ENCODE results near the gene AFAP1L1.
"Not testable (repeated sequence)": the region's sequence is repeated elsewhere in the genome, so short reads cannot be mapped to it uniquely, and the experiment has no call there.

Gene AFAP1L1

GRCh38 chr5:149374303-149374702, 102.6 kb downstream of the AFAP1L1 start:
- no peak for DNase-seq (ENCODE audit: low spot score)

GRCh38 chr5:149374801-149375200, 103.1 kb downstream of the AFAP1L1 start:
- DNase-seq (ENCODE audit: low spot score): no peak

DNA sequence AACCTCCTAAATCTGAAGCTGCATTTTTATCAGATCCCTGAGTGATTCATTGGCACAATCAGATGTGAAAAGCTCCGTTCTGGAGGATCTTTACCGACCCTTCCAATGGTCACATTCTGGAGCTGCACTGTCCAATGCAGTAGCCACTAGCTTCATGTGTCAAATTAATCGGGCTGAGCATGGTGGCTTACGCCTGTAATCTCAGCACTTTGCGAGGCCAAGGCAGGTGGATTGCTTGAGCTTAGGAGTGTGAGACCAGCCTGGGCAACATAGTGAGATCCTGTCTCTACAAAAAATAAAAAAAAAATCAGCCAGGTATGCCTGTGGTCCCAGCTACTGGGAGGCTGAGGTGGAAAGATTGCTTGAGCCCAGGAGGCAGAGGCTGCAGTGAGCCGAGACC, 103.8 kb downstream of the AFAP1L1 start:
- no peak for DNase-seq (ENCODE audit: low spot score)

DNA sequence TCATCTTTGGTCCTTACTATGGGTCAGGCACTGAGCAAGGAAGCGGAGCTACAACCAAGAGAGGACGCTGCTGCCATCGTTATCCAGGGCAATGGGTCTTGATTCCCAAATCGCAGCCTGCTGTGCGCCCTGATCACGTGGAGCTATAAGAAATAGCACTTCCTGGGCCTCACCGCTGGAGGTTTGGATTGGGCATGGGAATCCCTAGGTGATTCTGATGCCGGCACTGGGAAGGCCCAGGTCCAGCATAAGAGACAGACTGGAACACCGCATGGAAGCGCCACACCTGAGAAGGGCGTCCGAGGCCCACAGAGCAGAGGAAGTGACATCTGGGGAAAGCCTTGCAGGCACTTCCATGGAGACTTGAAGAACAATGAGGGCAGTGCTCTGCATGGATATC, 104.4 kb downstream of the AFAP1L1 start:
- no peak for DNase-seq (ENCODE audit: low spot score)

- DNase-seq (ENCODE audit: low spot score): no peak
These were observed 105.2 kb downstream of the AFAP1L1 start for GRCh38 chr5:149376711-149377447.

- DNase-seq (ENCODE audit: low spot score): no peak
These were observed 106.7 kb downstream of the AFAP1L1 start for GRCh38 chr5:149378241-149378820.

DNA sequence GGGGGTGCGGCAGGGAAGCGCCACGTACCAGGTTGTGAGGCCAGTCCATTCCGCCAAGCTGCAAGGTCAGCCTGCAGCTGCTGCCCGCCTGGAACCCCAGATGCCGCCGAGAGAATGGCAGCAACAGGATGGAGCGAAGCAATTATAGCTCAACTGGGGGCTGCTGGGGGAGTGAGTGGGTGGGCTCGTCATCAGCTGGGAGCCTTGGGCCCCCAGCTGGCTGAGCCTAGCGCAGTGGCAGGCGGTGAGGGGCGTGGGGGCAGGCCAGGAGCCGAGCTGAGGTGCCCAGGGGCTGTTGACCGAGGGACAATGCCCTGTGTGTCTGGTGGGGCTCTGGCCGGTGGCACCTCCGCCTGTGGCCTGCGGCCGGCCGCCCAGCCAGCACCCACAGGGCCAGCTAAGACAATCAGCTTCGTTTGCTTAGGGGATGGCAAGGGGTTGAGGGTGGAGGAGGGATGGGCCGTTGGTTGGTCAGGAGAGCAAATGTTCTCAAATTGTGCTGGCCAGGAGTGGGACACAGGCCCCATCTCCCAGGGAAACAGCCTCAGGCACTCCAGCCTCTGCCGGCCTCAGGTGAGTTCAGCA, 107.6 kb downstream of the AFAP1L1 start, which contains the start of gene IL17B:
IL17B (minus strand) TSS at position 116 of the 585 bp plus-strand sequence; CDS start at position 49, 67 bp downstream.
- no peak for DNase-seq (ENCODE audit: low spot score)

DNA sequence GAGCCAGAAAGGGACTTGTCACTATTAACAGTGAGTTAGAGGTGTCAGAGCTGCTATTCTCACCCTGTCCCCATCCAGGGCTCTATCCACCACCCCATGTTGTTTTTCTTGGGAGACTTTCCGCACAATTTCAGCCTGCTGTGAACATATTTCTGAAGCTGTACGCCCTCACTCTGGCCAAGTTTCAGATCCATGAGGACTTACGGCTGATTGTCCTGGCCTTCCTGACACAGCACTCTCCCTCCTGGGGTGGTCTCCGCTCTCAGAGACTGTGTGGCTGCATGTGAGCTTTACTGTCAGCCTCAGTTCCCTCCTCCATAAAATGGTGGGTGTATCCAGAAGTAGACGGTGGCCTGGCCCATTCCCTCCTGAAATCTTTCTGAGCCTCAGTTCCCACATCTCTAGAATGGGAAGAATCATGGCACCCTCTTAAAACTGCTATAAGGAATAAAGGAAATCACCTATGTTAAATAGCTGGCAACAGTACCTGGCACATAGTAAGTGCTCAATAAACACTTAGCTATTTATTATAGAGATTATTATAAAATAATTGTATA, 108.2 kb downstream of the AFAP1L1 start:
- no peak for DNase-seq (ENCODE audit: low spot score)

DNA sequence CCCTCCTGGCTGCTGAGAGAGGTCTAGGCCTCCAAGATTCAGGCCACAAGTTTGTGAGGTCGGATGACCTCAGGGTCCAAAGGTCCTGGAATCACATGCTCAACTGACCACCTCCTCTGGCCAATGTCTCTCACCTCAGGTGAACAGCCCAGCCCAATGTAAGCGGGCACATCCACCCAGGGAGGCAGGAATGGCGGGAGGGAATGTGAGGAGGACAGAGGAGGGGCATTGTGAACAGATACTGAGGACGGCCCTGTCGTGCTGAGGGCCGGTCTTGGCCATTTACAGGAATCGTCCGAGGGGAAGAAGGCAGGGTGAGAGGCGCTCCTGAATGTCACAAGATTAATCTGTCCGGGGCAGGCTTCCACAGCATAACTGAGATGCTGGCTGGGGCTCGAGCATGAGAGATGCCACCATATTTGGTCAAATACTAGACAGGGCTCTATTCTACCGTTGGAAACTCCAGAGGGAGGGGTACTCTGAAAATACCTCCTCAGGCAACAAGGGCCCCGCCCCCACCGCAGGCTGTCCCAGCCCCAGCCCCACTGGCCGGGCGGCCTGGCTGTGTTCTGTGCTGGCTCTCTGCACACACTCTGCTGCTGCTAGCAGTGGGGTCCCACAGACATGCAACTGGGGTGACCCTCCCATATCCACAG, 108.9 kb downstream of the AFAP1L1 start:
- peak; percentile 47 for DNase-seq (ENCODE audit: low spot score)

- no peak for DNase-seq (ENCODE audit: low spot score)
These were observed 109.8 kb downstream of the AFAP1L1 start for GRCh38 chr5:149381261-149381985.

DNA sequence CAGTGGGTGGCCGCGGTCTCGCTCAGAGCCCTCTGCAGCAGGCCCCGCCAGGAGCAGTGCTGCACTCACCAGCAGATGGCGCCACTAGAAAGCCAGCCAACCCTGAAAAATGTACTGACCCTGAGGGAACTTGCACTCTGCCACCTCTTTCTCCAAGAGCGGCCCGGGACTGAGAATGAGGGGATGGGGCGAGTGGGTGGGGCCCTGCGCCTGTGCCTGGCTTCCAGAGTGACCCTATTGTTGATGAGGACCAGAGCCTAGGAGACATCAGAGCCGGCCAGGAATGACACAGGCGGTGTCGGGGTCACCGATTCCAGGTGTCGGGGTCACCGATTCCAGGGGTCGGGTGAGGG, 110.3 kb downstream of the AFAP1L1 start:
- DNase-seq (ENCODE audit: low spot score): peak; percentile 94

GRCh38 chr5:149382517-149383220, 111.0 kb downstream of the AFAP1L1 start:
- DNase-seq (ENCODE audit: low spot score): no peak

DNA sequence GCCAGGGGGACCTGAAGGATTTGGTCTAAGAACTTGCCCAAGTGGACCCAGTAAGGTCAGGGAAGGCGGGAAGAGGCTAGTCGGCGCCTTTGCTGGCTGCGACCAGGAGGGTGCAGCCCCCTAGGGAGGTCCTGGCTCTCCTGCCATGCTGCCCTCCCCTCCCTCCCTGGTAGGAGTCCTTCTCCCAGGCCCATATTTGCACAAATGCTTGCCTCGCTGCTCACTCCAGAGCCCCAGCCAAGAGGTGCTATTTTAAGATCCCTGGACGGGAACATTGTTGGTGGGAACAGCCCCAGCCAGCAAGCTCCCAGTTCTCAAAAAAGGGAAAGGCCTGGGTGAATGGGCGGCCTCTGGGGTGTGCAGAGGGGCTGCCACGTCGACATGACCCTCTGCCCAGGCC, 111.7 kb downstream of the AFAP1L1 start:
- no peak for DNase-seq (ENCODE audit: low spot score)

GRCh38 chr5:149386166-149386565, 114.5 kb downstream of the AFAP1L1 start:
- no peak for DNase-seq (ENCODE audit: low spot score)

DNA sequence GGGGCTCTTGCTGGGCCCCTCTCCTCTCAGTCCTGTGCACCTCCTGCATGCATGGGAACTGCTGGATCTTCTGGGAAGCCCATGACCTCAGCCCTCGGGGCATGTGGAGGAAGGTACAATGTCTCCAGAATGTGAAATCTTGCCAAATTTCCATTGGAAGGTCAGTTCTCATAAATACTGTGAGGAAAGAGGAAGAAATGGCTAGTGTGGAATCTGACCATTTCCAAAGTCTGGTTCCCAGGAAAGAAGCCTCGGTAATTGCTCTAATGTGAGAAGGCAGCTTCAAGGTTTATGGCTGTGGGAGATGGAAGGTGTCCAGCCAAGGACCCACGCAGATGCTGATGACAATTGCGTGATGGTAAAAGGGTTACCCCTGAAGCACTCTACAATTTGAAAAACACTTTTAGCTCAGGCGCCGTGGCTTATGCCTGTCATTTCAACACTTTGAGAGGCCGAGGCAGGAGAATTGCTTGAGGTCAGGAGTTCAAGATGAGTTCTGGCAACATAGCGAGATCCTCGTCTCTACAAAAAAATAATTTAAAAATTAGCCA, 115.5 kb downstream of the AFAP1L1 start:
- no peak for DNase-seq (ENCODE audit: low spot score)

DNA sequence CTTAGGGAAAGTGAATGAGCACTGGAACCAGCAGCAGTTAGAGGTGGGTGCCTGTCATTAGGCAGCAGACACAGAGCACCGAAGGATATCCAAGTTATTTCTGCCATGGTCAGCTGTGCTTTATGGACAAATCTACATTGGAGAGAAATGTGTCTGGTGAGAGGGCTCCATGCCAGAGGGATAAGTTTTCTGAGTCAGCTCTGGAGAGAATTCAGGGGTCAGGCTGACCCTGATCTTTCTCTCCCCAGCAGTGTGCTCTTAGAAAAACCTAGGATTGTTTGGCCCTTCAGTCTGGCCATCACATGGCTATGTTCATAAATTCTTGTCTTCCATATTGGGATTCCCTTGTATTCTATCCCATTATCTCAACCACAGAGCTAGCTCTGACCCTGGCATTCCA, 116.3 kb downstream of the AFAP1L1 start:
- no peak for DNase-seq (ENCODE audit: low spot score)

DNA sequence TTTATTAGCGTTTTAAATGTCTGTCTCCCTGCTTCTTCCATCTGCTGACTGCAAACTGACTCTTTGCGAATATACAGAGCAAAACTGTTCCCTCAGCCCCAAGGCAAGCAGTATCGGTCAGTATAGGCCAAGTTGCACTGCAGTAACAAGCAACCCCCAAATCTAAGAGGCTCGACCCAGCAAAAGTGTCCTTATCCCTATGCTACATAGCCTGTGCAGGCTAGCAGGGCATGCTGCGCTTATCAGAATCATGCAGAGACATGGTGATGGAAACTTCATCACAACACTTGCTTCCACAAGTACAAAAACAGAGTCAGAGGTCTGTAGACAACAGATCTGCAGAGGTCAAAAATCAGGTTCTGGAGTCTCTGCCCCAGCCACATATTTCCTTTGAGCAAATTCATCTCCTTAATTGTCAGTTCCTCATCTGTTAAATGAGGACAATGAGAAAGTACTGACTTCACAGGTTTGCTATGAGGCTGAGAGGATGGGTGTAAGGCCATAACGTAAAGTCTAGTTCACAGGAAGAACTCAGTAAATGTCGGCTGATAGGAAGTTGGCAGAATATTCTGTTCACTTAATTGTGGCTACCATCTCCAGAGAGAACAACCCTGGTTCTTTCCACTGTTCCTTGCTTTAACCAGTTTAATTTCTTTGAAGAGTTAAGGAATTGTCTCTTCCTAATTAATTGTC, 117.0 kb downstream of the AFAP1L1 start:
- no peak for DNase-seq (ENCODE audit: low spot score)

DNA sequence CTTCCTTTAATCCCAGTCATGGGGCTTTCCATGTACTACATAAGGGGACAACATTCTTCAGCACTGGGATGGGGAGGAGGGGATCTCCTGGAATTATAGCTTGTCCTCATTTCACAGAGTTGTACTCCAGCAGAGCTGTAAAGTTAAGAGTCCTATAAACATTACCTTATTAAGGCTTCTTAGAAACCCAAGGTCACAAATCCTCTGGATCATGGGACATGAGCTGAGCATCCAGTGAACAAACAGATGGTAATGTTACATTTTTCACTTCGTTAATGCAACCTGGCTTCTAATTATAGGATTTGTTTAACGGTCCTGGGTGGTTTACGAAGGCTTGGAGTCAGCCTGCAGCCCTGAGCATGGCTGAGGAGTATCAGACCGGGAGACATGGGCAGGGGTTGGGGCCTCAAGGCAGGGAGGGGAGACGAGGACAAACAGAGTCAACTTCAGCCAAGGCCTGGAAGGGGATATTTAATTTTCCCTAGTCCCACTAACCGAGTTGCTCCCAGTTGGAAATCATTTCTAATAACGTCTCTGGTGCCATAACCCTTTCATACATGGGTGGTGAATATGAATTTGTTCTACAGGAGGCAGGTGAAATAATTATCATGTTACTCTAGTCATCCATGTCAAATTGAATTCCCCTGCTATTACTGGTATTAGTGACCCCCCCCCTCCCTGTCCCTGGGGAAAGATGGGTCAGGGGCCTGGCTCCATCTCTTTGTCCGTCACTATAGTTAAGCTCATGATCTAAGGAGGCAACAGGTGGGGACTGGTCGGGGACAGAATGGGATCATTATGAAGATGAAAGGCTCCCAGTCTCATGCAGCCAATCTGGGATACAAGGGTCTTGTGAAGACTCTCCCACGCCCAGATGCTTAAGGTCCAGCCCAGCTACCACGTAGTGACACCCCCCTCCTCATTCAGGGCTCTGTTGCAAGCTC, 118.2 kb downstream of the AFAP1L1 start:
- DNase-seq (ENCODE audit: low spot score): no peak

DNA sequence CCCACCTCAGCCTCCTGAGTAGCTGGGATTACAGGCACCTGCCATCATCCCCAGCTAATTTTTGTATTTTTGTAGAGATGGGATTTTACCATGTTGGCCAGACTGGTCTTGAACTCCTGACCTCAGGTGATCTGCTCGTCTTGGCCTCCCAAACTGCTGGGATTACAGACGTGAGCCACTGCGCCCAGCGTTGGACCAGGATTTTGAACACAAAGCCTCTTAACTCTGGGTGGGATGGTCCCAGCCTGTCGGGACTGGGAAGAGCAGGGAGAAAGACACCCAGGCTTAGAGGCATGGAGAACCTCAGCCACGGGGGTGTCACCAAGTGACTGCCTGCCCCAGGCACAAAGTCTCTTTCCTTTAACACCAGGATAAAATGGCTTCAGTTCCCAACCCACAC, 119.4 kb downstream of the AFAP1L1 start:
- DNase-seq (ENCODE audit: low spot score): not testable (repeated sequence)
